Kidney tubule cell (primary cell): ENCODE data around the gene CYP2B6.
A peak's percentile ranks its signal among the peaks of the same experiment; 100 is the strongest.
"Not testable (repeated sequence)": the region's sequence is repeated elsewhere in the genome, so short reads cannot be mapped to it uniquely, and the experiment has no call there.

Experiments
- DNase-seq: peaks from one replicate; pipeline ENCODE4 v3.0.0-alpha.2; 2018; ENCODE audit warnings: low spot score

CYP2B6 gene

GRCh38 chr19:40990972-40991381 lies at the start of gene CYP2B6:
Gene CYP2B6, plus strand, starts transcription at chr19:40991282. Its CDS starts 24 bp downstream, at chr19:40991306.
- no peak for DNase-seq

DNA sequence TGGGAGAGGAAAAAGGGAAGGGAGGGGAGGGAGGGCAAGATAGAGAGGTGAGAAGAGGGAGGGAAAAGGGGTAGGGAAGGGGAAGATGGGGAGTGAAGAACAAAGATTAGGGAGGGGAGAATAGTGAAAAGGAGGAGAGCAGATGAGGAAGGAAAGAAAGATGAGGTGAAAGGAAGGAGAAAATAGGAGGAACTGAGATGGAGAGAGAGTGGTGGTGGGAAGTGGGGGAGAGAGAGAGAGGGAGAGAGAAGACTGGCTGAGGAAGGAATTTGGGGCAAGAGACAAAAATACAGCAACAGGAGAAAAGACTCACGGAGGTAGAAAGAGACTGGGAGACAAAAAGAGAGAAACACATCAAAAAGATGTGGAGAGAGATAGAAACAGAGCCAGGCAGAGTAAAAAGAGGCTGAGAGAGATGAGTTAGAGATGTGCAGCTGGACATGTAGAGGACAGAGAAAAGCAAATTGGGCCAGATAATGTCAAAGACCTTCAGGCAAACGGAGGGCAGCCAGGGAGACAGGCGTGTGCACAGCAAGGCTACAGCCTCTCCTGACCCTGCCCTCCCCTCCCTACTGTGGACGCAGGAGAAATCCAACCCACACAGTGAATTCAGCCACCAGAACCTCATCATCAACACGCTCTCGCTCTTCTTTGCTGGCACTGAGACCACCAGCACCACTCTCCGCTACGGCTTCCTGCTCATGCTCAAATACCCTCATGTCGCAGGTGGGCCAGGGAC lies 49.4 kb upstream of the CYP2B6 start:
- DNase-seq = no peak

- DNase-seq = no peak
Observed at GRCh38 chr19:40945645-40946044, 45.4 kb upstream of the CYP2B6 start.

GRCh38 chr19:40947114-40947513 lies 44.0 kb upstream of the CYP2B6 start:
- no peak for DNase-seq

- DNase-seq = no peak
Observed at GRCh38 chr19:40947573-40947972, 43.5 kb upstream of the CYP2B6 start.

GRCh38 chr19:40948580-40949299 lies 42.3 kb upstream of the CYP2B6 start:
- DNase-seq = no peak

DNA sequence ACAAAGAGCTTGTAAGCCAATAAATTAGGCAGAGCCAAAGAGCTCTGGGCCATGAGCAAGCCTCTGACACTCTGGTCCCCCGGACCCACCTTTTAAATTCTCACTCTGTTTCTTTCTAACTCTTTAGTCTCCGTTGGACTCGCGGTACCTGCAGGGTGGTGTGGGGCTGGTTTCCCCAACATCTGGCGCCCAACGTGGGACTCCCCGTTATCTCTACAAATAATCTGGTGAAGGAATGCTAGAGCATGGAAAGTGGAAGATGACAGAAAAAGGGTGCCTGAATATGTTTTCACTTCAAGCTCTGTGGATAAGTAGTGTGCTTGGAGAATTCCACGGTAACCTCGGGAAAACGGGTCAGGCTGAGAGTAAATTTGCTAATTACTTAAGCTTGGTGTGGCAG lies 36.5 kb upstream of the CYP2B6 start:
- no peak for DNase-seq

GRCh38 chr19:40959338-40959737 lies 31.7 kb upstream of the CYP2B6 start:
- no peak for DNase-seq

DNA sequence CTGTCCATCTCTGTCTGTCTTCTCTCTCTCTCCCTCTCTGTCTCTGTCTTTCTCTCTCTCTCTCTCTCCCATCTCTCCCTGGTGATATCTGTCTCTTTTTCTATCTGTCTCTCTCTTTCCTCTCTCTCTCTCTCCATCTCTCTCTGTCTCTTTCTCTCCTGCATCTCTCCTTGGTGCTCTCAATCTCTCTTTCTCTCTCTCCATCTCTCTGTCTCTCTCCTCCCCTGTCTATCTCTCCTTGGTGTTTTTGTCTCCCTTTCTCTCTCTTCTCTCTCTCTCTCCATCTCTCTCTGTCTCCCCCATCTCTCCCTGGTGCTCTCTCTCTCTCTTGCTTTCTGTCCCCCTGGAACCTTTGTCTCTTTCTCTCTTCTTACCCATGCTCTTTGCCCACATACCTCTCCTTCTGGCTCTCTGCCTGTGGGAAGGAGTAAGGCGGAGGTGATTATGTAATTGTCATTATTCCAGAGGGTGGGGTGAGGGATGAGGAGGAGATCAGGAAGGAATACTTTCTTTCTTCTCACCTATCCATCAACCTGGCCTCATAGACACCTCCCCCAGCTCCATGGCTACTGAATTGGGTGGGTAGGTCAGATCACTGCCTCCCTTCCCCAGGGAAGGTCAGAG lies 30.9 kb upstream of the CYP2B6 start:
- no peak for DNase-seq

- DNase-seq = no peak
Observed at GRCh38 chr19:40960780-40961179, 30.3 kb upstream of the CYP2B6 start.

DNA sequence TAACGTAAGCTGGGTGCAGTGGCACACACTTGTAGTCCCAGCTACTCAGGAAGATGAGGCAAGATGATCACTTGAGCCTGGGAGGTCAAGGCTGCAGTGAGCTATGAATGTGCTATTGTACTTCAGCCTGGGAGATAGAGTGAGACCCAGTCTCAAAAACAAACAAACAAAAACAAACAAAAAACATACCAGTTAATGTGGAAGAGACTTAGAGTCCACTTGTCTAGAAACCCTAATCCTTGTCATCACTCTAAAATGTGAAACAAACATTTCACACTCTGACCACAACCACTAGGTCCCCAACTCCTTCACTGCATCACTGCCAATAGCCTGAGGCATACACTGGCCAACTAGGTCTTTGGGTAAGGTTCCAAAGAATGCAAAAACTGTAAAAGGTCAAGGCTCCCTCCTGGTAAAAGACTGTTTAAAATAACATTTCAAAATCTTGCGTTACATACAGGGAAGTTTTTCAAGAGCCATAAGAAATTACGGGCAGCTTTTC lies 28.6 kb upstream of the CYP2B6 start:
- peak; percentile 14 for DNase-seq

- DNase-seq = not testable (repeated sequence)
Observed at GRCh38 chr19:40964361-40964760, 26.7 kb upstream of the CYP2B6 start.

DNA sequence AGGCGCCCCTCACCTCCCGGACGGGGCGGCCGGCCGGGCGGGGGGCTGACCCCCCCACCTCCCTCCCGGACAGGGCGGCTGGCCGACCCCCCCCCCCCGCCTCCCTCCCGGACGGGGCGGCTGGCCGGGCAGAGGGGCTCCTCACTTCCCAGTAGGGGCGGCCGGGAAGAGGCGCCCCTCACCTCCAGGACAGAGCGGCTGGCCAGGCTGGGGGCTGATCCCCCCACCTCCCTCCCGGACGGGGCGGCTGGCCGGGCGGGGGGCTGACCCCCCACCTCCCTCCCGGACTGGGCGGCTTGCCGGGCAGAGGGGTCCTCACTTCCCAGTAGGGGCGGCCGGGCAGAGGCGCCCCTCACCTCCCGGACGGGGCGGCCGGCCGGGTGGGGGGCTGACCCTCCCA lies 25.7 kb upstream of the CYP2B6 start:
- DNase-seq = not testable (repeated sequence)

DNA sequence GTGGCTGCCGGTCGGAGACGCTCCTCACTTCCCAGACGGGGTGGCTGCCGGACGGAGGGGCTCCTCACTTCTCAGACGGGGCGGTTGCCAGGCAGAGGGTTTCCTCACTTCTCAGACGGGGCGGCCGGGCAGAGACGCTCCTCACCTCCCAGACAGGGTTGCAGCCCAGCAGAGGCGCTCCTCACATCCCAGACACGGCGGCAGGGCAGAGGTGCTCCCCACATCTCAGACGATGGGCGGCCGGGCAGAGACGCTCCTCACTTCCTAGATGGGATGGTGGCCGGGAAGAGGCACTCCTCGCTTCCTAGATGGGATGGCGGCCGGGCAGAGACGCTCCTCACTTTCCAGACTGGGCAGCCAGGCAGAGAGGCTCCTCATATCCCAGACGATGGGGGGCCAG lies 24.5 kb upstream of the CYP2B6 start:
- DNase-seq = not testable (repeated sequence)

- DNase-seq = not testable (repeated sequence)
Observed at GRCh38 chr19:40968065-40968464, 23.0 kb upstream of the CYP2B6 start.

DNA sequence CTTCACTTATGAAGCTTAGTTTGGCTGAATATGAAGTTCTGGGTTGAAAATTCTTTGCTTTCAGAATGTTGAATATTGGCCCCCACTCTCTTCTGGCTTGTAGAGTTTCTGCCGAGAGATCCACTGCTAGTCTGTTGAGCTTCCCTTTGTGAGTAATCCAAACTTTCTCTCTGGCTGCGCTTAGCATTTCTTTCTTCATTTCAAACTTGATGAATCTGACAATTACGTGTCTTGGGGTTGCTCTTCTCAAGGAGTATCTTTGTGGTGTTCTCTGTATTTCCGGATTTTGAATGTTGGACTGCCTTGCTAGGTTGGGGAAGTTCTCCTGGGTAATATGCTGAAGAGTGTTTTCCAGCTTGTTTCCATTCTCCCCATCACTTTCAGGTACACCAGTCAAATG lies 21.4 kb upstream of the CYP2B6 start:
- not testable (repeated sequence) for DNase-seq

- DNase-seq = not testable (repeated sequence)
Observed at GRCh38 chr19:40970396-40971345, 20.4 kb upstream of the CYP2B6 start.

DNA sequence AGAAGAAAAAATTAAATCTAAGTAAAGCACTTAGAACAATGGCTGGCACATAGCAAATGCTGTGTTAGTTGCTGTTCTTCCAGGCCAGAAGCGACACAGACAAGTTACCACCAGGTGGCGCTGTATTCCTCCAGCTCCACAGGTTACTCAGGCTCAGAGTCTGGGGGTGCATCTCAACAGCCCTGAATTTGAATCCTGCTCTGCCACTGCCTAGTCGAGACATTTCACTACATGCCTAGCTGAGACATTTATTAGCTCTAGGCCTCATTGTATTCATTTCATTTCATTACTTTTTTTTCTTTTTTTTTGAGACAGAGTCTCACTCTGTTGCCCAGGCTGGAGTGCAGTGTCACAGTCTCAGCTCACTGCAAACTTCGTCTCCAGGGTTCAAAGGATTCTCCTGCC lies 16.4 kb upstream of the CYP2B6 start:
- DNase-seq = peak; percentile 67

- no peak for DNase-seq
Observed at GRCh38 chr19:40976134-40976533, 14.9 kb upstream of the CYP2B6 start.

- DNase-seq = no peak
Observed at GRCh38 chr19:40976724-40977123, 14.4 kb upstream of the CYP2B6 start.

GRCh38 chr19:40979759-40980158 lies 11.3 kb upstream of the CYP2B6 start:
- not testable (repeated sequence) for DNase-seq
